Stomach (tissue), 9 donors: ENCODE data around the gene MCTP1. TPM values are rescaled to one million over a fixed set of nuclear protein-coding genes. Genes with fewer than 3 reads are reported as not detected.

Source experiments
- DNase-seq, 2 donors: peaks; one replicate each; pipeline versions ENCODE4 v3.0.0 to v3.0.0-alpha.2; 2013 to 2019
- H3K27ac ChIP-seq, 5 donors: fragments of 200-600 bp in 4 of 5; sonication (generic) in 4 of 5; one replicate each; pipeline ENCODE4 v1.5.1; 2013 to 2019; ENCODE audit warnings: mild to moderate bottlenecking in 1 of 5, moderate library complexity in 1 of 5
- H3K27me3 ChIP-seq, 3 donors: fragments of 200-600 bp; sonication (generic); one replicate each; pipeline ENCODE4 v1.5.1; 2017 to 2019; ENCODE audit warnings: mixed run types in 1 of 3
- H3K36me3 ChIP-seq, 4 donors: fragments of 200-600 bp; sonication (generic); 1 replicate in 3 of 4; 2 replicates in 1 of 4; pipeline ENCODE4 v1.5.1; 2016 to 2019
- H3K4me1 ChIP-seq, 4 donors: fragments of 200-600 bp; sonication (generic); one replicate each; pipeline ENCODE4 v1.5.1; 2016 to 2019
- H3K4me3 ChIP-seq, 4 donors: fragments of 200-600 bp; sonication (generic) in 3 of 4; one replicate each; pipeline ENCODE4 v1.5.1; 2016 to 2019; ENCODE audit warnings: mild to moderate bottlenecking in 1 of 4
- H3K9me3 ChIP-seq, 4 donors: fragments of 200-600 bp; sonication (generic); one replicate each; pipeline ENCODE4 v1.5.1; 2016 to 2019
- CTCF ChIP-seq, 7 experiments: fragments of 450-650 bp in 4 of 7; fragments of 200-600 bp in 3 of 7; sonication (generic) in 3 of 7; IDR thresholded peaks; one replicate each; pipeline ENCODE4 v1.5.1; 2016 to 2019; ENCODE audit warnings: antibody characterized with exemption in 7 of 7, control low read depth in 2 of 7, mild to moderate bottlenecking in 1 of 7
- EP300 ChIP-seq: sonication (generic); formaldehyde crosslinking; IDR thresholded peaks from one replicate; pipeline ENCODE4 v1.6.1; 2017; ENCODE audit warnings: antibody characterized with exemption
- POLR2A ChIP-seq, 4 donors: fragments of 450-650 bp; IDR thresholded peaks; one replicate each; pipeline ENCODE4 v1.6.1; 2016; ENCODE audit warnings: antibody characterized with exemption in 4 of 4, control low read depth in 2 of 4, mild to moderate bottlenecking in 1 of 4, moderate library complexity in 1 of 4
- POLR2AphosphoS5 ChIP-seq, 3 donors: sonication (generic); formaldehyde crosslinking; IDR thresholded peaks; one replicate each; pipeline ENCODE4 v1.6.1; 2016; ENCODE audit warnings: antibody characterized with exemption in 3 of 3
- WGBS, 5 donors: extraction: QIAGEN DNeasy Blood & Tissue Kit in 3 of 5; methylation state at CpG; one replicate each; pipeline versions ENCODE4 v1.1.5 to v1.1.7; 2013 to 2018; 5-methylcytosine and 5-hydroxymethylcytosine counted together
- intact Hi-C: fragments of 100-400 bp; cut with DNase I; formaldehyde crosslinking; loops from one replicate; pipeline ENCODE4 v1.15.1; 2023; ENCODE audit warnings: low total_unique reads
- polyA plus RNA-seq, 3 donors: library from polyadenylated mRNA; stranded (reverse); fragments of 200-250 nt; gene quantifications; one replicate each; pipeline ENCODE4 v1.2.3, GENCODE V29; 2013
- total RNA-seq, 5 donors: library from RNA; depleted of rRNA; stranded (reverse); fragments of >200 nt; gene quantifications; one replicate each; pipeline versions ENCODE4 v1.1.0 to v1.2.3, GENCODE V29; 2014 to 2016
- donor health status: healthy with polysubstance abuse.
- donor health status: Bipolar disorder and iron deficiency.
- donor health status: healthy.

Gene MCTP1
- total and polyA plus RNA-seq, 8 donors: 1.4 to 47.9 (median 11.3) TPM

DNA sequence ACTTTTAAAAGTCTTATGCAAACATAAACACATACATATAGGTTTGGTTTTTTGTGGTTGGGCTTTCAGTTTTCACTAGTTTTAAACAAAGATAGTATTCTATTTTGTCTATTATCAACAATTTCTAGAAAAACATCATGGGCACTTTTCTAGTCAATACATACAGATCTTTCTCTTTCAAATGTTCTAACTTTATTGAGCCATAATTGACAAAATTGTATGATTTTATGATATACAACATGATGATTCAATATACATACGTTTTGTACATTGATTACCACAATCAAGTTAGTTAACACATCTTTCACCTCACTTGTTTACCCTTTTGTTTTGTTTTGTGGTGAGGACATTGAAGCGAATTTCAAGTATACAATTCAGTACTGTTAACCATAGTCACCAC, 265.9 kb downstream of the MCTP1 start:
- Histone ChIP-seq H3K27ac (no peak overlapping the region), H3K4me1 (no peaks in the 10 kb centered on the region), H3K9me3 (no peaks in the 10 kb centered on the region), H3K27me3 (no peaks in the 10 kb centered on the region), H3K4me3 (no peak overlapping the region), H3K36me3 (peaks cover 0 to 6% (median 3%) of the 10 kb centered on the region in 4 donors)
- WGBS, 5 donors: 64 to 81% (median 78%) methylated on average over 2 of the region's 2 CpGs
- intact Hi-C loops: no loop called here
- no peak for DNase-seq
- TF ChIP-seq EP300 (no peak), POLR2AphosphoS5 (IDR thresholded peaks at IDR 0.05) (no peak), CTCF (IDR thresholded peaks at IDR 0.05) (no peak), POLR2A (IDR thresholded peaks at IDR 0.05) (no peak)

- Histone ChIP-seq H3K4me3 (no peak overlapping the region), H3K9me3 (peaks cover 0 to 4% (median 0%) of the 10 kb centered on the region in 4 donors), H3K4me1 (no peaks in the 10 kb centered on the region), H3K27ac (no peak overlapping the region), H3K36me3 (peaks cover 0 to 6% (median 3%) of the 10 kb centered on the region in 4 donors), H3K27me3 (no peaks in the 10 kb centered on the region)
- 88 to 96% (median 94%) methylated on average over 1 of the region's 1 CpG for whole genome bisulfite sequencing, 5 donors
- intact Hi-C loops: no loop called here
- DNase-seq: no peak
- no peak for TF ChIP-seq EP300
- no peak for TF ChIP-seq POLR2A (IDR thresholded peaks at IDR 0.05)
- no peak for TF ChIP-seq CTCF (IDR thresholded peaks at IDR 0.05)
- TF ChIP-seq POLR2AphosphoS5 (IDR thresholded peaks at IDR 0.05): no peak
These were observed 266.4 kb downstream of the MCTP1 start for GRCh38 chr5:95018511-95018910.

DNA sequence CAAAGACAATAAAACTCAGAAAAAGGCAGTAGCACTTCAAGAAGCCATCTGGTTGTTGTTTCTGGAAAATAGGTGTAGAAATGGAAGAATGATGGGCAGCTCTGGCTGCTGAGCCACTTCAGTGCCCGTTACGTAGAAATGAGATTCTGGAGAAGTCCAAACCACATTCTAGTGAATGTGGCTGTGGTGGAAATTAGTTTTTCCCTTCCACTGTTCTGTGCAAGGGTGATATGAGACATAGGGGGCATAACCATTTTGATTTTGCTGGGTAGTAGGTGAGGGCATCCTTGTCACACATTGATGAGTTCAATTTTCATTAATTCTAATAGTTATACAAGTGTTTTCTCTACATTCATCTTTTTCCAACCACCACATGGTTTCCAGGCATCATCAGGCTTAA, 275.1 kb downstream of the MCTP1 start:
- TF ChIP-seq EP300 (no peak), POLR2AphosphoS5 (IDR thresholded peaks at IDR 0.05) (no peak), POLR2A (IDR thresholded peaks at IDR 0.05) (no peak), CTCF (IDR thresholded peaks at IDR 0.05) (no peak)
- Histone ChIP-seq H3K27me3 (no peaks in the 10 kb centered on the region), H3K9me3 (peaks cover 0 to 10% (median 5%) of the 10 kb centered on the region in 4 donors), H3K4me1 (no peaks in the 10 kb centered on the region), H3K27ac (no peak overlapping the region), H3K36me3 (peaks cover 0 to 2% (median 0%) of the 10 kb centered on the region in 4 donors), H3K4me3 (no peak overlapping the region)
- intact Hi-C loops: no loop called here
- DNase-seq: no peak
- WGBS, 5 donors: 79 to 97% (median 93%) methylated on average over 2 of the region's 2 CpGs

DNA sequence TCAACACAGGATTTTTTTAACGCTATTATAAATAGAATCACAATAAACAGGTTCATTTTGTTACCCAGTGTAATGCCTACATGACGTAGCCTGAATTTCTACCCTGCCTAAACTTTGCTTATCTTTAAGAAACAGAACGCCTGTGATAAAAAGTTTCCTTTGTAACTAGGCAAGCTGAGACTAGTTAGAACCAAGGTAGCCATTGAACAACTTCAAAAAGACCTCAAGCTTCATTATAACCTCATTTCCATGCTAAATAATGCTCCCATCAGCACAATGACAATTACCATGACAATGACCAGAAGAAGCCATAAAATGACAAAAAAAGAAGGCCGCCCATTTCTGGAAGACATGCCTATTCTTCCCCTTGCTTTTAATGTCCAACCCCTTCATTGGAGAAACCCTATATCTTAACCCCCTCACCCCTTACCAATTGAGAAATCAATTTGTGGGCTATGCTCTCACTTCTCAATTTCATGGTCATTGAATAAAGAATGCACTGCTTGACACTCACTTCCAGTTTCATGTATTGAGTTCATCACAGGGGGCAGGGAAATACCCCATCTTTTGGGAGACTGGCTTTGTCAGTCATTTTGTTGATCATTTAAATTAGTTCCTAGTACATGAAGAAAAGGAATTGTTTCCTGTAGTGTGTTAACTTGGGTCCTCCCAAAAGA, 276.8 kb downstream of the MCTP1 start:
- DNase-seq: no peak
- Histone ChIP-seq H3K36me3 (peaks cover 0 to 8% (median 0%) of the 10 kb centered on the region in 4 donors), H3K4me3 (no peak overlapping the region), H3K27ac (no peak overlapping the region), H3K4me1 (no peaks in the 10 kb centered on the region), H3K27me3 (no peaks in the 10 kb centered on the region), H3K9me3 (peaks cover 0 to 27% (median 11%) of the 10 kb centered on the region in 4 donors)
- WGBS, 5 donors: 60 to 75% (median 68%) methylated on average over 4 of the region's 4 CpGs
- intact Hi-C loops: no loop called here
- TF ChIP-seq EP300: no peak
- no peak for TF ChIP-seq POLR2AphosphoS5 (IDR thresholded peaks at IDR 0.05)
- TF ChIP-seq POLR2A (IDR thresholded peaks at IDR 0.05): no peak
- no peak for TF ChIP-seq CTCF (IDR thresholded peaks at IDR 0.05)
